Measurements from ENCODE around the gene SIL1.

SIL1 gene

DNA sequence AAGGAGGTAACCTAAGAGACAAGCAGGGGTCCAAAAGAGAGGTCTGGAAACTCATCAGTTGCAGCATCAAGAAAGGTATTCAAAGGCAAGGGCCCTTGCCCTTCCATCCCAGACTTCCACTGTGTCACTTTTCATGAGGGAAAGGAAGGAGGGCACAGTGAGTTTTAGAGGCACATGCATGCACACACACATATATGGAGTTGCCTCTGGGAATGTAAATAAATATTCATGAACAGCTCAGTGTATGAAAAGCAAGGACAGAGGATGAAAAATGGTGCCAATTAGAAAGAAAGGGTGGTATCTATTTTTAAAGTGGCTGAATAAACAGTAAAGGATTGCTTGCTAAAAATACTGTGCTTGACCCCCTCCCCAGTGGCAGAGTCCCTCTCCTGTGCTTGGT is 217.7 kb downstream of the SIL1 start:
- no peak for DNase-seq (ENCODE audit: low read depth in 2 of 2)

- DNase-seq (ENCODE audit: low read depth in 2 of 2), result no peak
Observed at GRCh38 chr5:138979684-138980280, 218.4 kb downstream of the SIL1 start.

DNA sequence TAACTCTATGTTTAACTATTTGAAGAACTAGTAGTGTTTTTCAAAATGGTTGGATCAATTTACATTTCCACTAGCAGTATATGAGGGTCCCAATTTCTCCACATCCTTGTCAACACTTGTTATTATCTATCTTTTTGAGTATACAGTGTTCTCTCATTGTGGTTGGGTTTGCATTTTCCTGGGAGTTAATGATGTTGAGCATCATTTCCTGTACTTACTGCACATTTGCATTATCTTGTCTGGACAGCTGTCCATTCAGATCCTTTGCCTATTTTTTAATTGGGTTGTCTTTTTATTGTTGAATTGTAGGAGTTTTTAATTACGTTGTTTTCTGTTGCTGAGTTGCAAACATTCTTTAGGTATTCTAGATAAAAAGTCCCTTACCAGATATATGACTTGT is 219.6 kb downstream of the SIL1 start:
- no peak for DNase-seq (ENCODE audit: low read depth in 2 of 2)

DNA sequence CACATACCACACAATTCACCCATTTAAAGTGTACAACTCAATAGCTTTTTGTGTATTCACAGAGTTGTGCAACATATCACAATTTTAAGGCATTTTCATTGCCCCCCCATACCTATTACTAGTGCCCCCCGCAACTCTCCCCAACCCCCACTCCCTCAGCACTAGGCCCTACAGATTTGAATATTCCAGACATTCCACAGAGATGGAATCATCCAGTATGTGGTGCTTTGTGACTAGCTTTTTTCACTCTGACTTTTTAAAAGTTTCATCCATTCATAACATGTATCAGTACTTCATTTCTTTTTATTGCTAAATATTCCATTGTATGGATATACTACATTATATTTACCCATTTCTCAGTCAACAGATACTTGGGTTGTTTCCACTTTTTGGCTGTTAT is 220.1 kb downstream of the SIL1 start:
- no peak for DNase-seq (ENCODE audit: low read depth in 2 of 2)

GRCh38 chr5:138975098-138975847 is 222.9 kb downstream of the SIL1 start:
- DNase-seq (ENCODE audit: low read depth in 2 of 2), result no peak

GRCh38 chr5:138974227-138975063 is 223.7 kb downstream of the SIL1 start:
- DNase-seq (ENCODE audit: low read depth in 2 of 2), result no peak

DNA sequence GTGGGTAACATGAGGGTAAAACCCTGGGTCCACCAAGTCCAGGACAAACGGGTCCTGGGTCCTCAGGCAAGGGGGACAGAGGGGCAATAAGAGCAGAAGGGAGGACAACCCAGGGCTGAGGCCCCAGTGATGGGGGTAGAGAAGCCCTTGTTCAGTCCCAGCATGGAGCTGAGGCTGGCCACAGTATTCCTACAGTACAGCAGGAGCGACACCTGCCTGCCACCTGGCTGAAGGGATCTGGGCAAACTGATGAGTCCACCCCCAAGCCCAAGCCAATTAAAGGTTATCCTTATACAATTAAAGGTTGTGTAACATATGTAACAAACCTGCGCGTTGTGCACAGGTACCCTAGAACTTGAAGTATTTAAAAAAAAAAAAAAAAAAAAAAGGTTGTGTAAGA is 225.3 kb downstream of the SIL1 start:
- no peak for DNase-seq (ENCODE audit: low read depth in 2 of 2)

GRCh38 chr5:138972230-138972629 is 225.9 kb downstream of the SIL1 start:
- DNase-seq (ENCODE audit: low read depth in 2 of 2), result no peak

DNA sequence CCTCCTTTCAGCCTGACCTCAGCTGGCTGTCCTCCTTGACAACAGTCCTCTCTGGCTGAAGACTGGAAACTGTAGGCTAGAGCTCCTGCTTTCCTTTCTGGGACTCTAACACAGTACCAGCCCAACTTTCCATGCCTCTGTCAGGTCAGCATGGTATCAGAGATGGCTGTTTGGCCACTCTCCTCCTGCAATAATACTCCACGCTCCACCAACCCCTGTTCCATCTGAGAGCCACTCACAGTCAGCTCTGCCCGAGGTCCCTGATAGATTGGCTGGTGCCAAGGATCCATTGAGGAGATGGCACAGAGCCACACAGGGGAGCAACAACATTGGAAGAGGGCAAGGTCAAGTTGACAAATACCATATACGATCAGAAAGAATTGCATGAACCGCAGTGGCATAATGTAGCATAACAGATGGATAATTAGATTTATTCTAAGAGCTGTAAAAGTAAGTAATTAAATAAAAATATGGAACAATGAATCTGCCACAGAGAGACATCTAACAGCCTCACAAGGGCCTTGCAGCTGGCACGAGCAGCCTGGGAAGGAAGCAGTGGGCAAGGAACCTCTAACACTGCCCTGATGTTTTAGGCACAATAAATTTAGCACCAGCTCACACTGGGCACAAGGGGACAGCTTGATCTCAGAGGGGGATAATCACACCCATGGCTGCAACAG is 228.7 kb downstream of the SIL1 start:
- no peak for DNase-seq (ENCODE audit: low read depth in 2 of 2)

DNA sequence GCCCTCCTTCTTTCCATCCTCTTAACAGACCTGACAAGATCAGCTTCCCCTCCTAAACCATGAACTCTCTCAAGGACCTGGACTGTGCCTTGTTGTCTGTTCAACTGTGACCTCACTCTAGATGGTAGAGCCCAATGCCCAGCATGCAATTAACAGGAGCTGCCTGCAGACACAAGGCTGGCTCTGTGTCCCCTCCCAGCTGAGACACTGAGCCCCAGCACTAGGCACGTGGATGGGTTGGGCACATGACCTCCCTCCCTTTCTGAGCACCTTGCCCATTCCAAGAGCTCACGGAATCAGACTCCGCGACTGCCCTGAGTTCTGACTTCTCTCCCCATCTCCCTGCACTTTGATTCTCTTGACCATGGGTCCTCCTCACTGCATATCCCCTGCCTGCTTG is 229.6 kb downstream of the SIL1 start:
- DNase-seq (ENCODE audit: low read depth in 2 of 2), result no peak

DNA sequence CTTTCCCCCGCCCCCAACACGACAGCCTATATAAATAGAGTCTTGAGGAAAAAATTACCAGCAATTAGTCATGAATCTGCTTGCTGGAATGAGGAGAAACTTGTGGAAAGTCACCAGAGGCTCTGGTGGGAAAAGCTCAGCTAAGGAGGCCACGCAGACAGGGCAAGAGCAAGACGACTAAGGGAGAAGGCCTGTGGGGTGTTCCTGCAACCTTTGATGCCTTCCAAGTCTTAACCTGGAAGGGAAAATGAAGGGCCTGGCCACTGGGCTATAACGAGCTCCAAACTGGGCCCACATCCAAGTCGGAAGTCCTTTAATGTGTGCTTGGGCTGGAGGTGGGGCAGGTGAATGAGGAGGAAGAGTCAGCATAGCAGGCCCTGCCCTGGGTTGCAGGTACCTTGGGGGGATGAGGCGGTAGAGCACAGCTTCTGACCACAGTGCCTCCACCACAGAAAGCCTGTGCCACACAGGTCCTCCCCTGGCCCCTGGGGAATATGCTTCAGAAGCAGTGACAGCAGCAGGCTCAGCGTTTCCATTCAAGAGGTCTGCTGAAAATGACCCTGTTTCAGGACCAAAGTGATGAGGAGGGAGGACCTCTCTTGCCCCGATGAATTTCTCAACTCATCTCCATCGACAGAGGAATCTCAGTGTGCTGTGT is 230.2 kb downstream of the SIL1 start:
- no peak for DNase-seq (ENCODE audit: low read depth in 2 of 2)

DNA sequence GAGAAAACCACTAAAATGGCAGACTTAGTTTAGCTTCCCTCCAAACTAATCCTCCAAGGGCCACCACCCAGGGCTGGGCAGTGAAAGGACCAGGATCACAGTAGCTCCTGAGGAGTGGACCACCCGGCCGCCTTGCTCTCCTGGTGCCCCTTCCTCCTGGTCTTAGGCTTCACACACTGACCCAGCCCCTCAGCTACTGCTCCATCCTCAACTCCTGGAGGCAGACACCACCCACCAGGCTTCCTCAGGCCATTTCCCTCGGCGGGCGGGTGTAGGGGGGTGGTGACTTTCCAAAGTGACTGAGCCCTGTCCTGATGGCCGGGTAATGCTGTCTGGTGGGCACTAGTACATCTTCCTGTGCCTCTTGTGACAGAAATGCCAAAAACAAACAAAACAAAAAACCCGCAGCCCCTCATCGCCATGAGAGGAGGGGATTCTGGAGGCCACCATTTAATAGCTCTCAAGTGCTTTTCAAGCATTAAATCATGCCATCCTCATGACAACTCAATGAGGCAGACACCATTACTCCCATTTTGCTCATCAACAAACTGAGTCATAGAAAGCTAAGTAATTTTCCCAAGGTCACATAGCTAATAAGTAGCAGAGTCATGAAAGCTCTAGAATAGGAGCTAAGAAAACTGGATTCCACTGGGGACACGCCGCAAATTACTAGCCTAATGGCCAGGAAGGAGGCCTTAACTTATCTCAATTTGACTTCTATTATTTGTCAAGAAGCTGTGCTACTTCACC is 231.8 kb downstream of the SIL1 start:
- DNase-seq (ENCODE audit: low read depth in 2 of 2), result no peak

- DNase-seq (ENCODE audit: low read depth in 2 of 2), result no peak
Observed at GRCh38 chr5:138965626-138966025, 232.5 kb downstream of the SIL1 start.

DNA sequence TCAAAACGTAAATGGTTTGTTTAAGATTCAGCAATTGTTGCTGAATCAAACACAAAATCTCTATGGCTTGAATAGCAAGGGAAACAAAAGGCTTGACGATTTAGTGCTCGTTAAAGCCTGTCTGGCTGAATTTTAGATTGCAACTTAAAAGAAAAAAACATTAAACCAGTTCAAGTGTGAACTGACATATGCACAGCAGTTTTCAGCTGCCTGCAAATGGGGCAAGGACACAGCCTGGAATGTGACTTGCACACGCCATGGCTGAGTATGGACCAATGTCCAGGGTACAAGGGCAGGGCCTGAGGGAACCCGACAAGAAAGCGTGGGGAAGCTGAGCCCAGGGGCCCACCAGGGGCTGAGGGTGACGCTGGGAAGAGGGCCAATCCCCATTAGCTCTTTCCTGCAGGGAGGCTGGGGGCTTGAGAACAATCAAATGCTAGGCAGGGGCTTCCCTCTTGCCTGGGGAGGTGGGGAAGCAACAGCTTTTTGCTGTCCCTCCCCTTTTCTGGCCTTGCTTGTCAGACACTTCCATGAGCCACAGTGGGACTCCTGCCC is 233.4 kb downstream of the SIL1 start:
- DNase-seq (ENCODE audit: low read depth in 2 of 2), result no peak

DNA sequence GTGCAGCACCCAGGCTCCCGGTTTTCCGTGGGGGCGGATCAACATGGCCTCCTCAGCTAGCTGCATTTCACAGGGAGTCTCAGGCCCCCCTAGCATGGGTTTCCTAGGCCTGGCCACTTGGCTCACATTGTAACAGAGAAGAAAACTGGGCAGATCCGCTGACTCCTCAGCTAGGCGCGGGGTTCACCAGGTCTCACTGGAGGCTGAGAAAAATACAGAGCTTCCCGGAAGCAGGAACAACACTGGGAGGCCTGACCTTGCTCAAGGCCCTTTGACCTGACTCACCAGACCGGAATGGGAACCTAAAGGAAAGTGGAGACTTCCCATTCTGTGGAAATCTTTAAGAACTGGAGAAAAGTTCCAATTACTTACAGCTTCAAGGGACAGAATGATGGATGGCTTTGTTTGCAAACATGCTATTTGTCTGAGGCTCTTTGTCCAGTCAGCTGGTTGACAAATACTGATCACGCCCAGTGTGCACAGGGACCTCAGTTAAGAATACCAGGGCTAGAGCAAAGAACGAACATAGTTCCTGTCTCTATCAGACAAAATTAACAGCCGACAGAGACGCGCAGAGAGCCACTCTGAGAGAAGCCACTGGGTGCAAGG is 234.3 kb downstream of the SIL1 start:
- no peak for DNase-seq (ENCODE audit: low read depth in 2 of 2)

DNA sequence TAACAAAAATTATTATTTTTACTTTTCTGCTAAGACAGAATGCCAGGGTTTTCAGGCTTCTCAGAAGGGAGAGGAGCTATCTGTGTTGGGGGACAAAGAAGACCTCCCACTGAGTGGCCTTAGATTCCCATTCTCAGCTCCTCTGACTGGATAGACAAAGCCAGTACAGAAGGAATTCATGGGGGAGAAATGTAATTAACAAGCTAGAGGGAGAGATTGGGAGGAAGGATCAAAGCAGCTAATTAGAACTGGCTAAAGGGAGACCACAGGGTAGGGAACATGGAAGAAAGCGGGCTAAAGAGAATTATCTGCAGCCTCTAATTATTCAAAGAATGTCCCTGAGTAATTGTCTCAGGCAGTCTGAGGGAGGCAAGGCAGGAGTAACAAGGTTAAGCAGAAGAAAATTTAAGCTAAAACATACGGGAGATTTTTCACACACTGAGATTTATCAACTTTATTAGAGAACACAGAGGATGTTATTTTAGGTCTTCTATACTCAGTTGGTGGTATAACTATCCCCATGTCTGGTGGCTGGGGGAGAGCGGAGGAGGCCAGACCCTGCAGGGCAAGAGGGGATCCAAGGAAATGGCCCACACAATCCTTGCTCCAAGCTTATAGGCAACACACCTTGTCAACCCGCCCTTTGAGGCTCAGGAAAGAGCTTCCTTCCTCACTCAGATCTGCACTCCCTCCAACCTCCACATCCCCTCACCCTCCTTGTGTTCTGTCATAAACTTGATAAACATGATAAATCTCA is 235.4 kb downstream of the SIL1 start:
- DNase-seq (ENCODE audit: low read depth in 2 of 2), result no peak

DNA sequence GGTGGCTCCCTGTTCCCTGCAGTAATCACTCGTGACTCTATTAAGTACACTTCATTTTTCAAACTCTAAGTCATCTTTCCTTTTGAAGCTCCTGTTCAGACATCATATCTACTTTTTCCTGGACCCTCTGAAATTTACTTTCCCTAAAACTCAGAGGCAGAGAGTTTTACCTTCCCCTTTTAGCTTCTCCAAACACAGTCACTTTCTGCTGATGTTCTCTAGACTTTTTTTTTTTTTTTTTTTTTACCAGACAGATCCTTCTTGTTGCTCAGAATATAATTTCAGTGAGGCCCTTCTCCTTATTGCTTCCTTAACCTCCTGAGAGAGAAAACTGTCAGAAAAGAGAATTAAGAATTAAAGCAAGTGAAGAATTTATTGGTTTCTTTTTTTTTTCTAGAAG is 236.4 kb downstream of the SIL1 start:
- DNase-seq (ENCODE audit: low read depth in 2 of 2), result no peak

- no peak for DNase-seq (ENCODE audit: low read depth in 2 of 2)
Observed at GRCh38 chr5:138961221-138961620, 236.9 kb downstream of the SIL1 start.

GRCh38 chr5:138960145-138960692 is 237.9 kb downstream of the SIL1 start:
- no peak for DNase-seq (ENCODE audit: low read depth in 2 of 2)
